ENCODE data around the gene CDKAL1. TPM values are rescaled to one million over a fixed set of nuclear protein-coding genes. Genes with fewer than 3 reads are reported as not detected.

Gene CDKAL1
- total RNA-seq, 3 donors from 2014 or later = 13.0 to 27.2 (median 18.0) TPM

GRCh38 chr6:20954315-20954714, 420.1 kb downstream of the CDKAL1 start:
- no peaks in the 10 kb centered on the region for H3K36me3 ChIP-seq
- intact Hi-C loops (cut with DNase I; ENCODE audit: low total_unique reads) = no loop called here
- no peak for DNase-seq (ENCODE audit: low spot score in 2 of 2)
- no peak overlapping the region for H3K27ac ChIP-seq
- TF ChIP-seq POLR2A (IDR thresholded peaks at IDR 0.05) (no peak), CTCF (IDR thresholded peaks at IDR 0.05) (no peak), POLR2AphosphoS5 (IDR thresholded peaks at IDR 0.05) (no peak)
- no peak overlapping the region for H3K4me3 ChIP-seq
- H3K4me1 ChIP-seq = no peaks in the 10 kb centered on the region
- no peaks in the 10 kb centered on the region for H3K9me3 ChIP-seq
- no peaks in the 10 kb centered on the region for H3K27me3 ChIP-seq

- no peak for TF ChIP-seq CTCF (IDR thresholded peaks at IDR 0.05)
- TF ChIP-seq POLR2AphosphoS5 (IDR thresholded peaks at IDR 0.05) = no peak
- TF ChIP-seq POLR2A (IDR thresholded peaks at IDR 0.05) = no peak
- no peaks in the 10 kb centered on the region for H3K27me3 ChIP-seq
- intact Hi-C loops (cut with DNase I; ENCODE audit: low total_unique reads) = no loop called here
- H3K27ac ChIP-seq = no peak overlapping the region
- no peaks in the 10 kb centered on the region for H3K36me3 ChIP-seq
- no peaks in the 10 kb centered on the region for H3K9me3 ChIP-seq
- no peak overlapping the region for H3K4me3 ChIP-seq
- H3K4me1 ChIP-seq = no peaks in the 10 kb centered on the region
- DNase-seq (ENCODE audit: low spot score in 2 of 2) = no peak
Measured at GRCh38 chr6:20955131-20955530, 420.9 kb downstream of the CDKAL1 start.

GRCh38 chr6:20955751-20956150, 421.5 kb downstream of the CDKAL1 start:
- Histone ChIP-seq H3K4me3 (no peak overlapping the region), H3K4me1 (no peaks in the 10 kb centered on the region), H3K27ac (no peak overlapping the region), H3K9me3 (no peaks in the 10 kb centered on the region), H3K36me3 (no peaks in the 10 kb centered on the region), H3K27me3 (no peaks in the 10 kb centered on the region)
- intact Hi-C loops (cut with DNase I; ENCODE audit: low total_unique reads) = no loop called here
- DNase-seq (ENCODE audit: low spot score in 2 of 2) = no peak
- no peak for TF ChIP-seq POLR2A (IDR thresholded peaks at IDR 0.05)
- no peak for TF ChIP-seq CTCF (IDR thresholded peaks at IDR 0.05)
- TF ChIP-seq POLR2AphosphoS5 (IDR thresholded peaks at IDR 0.05) = no peak

GRCh38 chr6:20960067-20960466, 425.8 kb downstream of the CDKAL1 start:
- no peaks in the 10 kb centered on the region for H3K36me3 ChIP-seq
- no peak overlapping the region for H3K4me3 ChIP-seq
- H3K4me1 ChIP-seq = no peaks in the 10 kb centered on the region
- H3K27me3 ChIP-seq = no peaks in the 10 kb centered on the region
- no peak for DNase-seq (ENCODE audit: low spot score in 2 of 2)
- H3K27ac ChIP-seq = no peak overlapping the region
- no peaks in the 10 kb centered on the region for H3K9me3 ChIP-seq
- intact Hi-C loops (cut with DNase I; ENCODE audit: low total_unique reads) = no loop called here
- no peak for TF ChIP-seq CTCF (IDR thresholded peaks at IDR 0.05)
- no peak for TF ChIP-seq POLR2A (IDR thresholded peaks at IDR 0.05)
- no peak for TF ChIP-seq POLR2AphosphoS5 (IDR thresholded peaks at IDR 0.05)

- Histone ChIP-seq H3K9me3 (peaks cover 4 to 23% of the 10 kb centered on the region in 2 donors), H3K27ac (no peak overlapping the region), H3K4me1 (no peaks in the 10 kb centered on the region), H3K27me3 (no peaks in the 10 kb centered on the region), H3K36me3 (no peaks in the 10 kb centered on the region), H3K4me3 (no peak overlapping the region)
- intact Hi-C loops (cut with DNase I; ENCODE audit: low total_unique reads) = no loop called here
- no peak for DNase-seq (ENCODE audit: low spot score in 2 of 2)
- no peak for TF ChIP-seq POLR2A (IDR thresholded peaks at IDR 0.05)
- no peak for TF ChIP-seq POLR2AphosphoS5 (IDR thresholded peaks at IDR 0.05)
- TF ChIP-seq CTCF (IDR thresholded peaks at IDR 0.05) = no peak
Measured at GRCh38 chr6:20965276-20965675, 431.0 kb downstream of the CDKAL1 start.
